Neural crest cell (in vitro differentiated cells): ENCODE data around the gene MYO9A. TPM values are rescaled to one million over a fixed set of nuclear protein-coding genes. Genes with fewer than 3 reads are reported as not detected.
"Not testable (repeated sequence)": the region's sequence is repeated elsewhere in the genome, so short reads cannot be mapped to it uniquely, and the experiment has no call there.

Experiments
- DNase-seq: peaks from one replicate; pipeline ENCODE4 v3.0.0; 2021; ENCODE audit warnings: low read depth, mixed read lengths, low spot score
- H3K27ac Mint-ChIP-seq: one replicate; pipeline ENCODE4 v1.8.0; 2021; ENCODE audit warnings: mild to moderate bottlenecking, mixed read lengths; ENCODE audit not compliant: unreplicated experiment
- H3K27me3 Mint-ChIP-seq: 2 replicates; pipeline ENCODE4 v1.8.0; 2021; ENCODE audit warnings: low read depth, mild to moderate bottlenecking, mixed read lengths
- H3K36me3 Mint-ChIP-seq: 2 replicates; pipeline ENCODE4 v1.8.0; 2021; ENCODE audit warnings: low read depth, mild to moderate bottlenecking, mixed read lengths
- H3K4me1 Mint-ChIP-seq: 2 replicates; pipeline ENCODE4 v1.8.0; 2021; ENCODE audit warnings: mixed read lengths
- H3K4me3 Mint-ChIP-seq: one replicate; pipeline ENCODE4 v1.8.0; 2021; ENCODE audit warnings: mild to moderate bottlenecking, mixed read lengths
- H3K9me3 Mint-ChIP-seq: 2 replicates; pipeline ENCODE4 v1.8.0; 2021; ENCODE audit warnings: mixed read lengths
- CTCF ChIP-seq: fragments of 200-600 bp; sonication (generic); conservative IDR thresholded peaks from 2 replicates; pipeline ENCODE4 v1.5.0; 2021; ENCODE audit warnings: antibody characterized with exemption, mild to moderate bottlenecking
- total RNA-seq: library from RNA; stranded (reverse); gene quantifications from 2 replicates; pipeline ENCODE4 v1.2.1, GENCODE V29; 2021

MYO9A gene
- total RNA-seq, 1 donor from 2014 or later: 31.3 TPM

- TF ChIP-seq CTCF: no peak
- H3K36me3 Mint-ChIP-seq: peaks cover 3% of the 10 kb centered on the region
- no peaks in the 10 kb centered on the region for H3K4me1 Mint-ChIP-seq
- no peaks in the 10 kb centered on the region for H3K9me3 Mint-ChIP-seq
- no peak overlapping the region for H3K27ac Mint-ChIP-seq
- H3K4me3 Mint-ChIP-seq: no peak overlapping the region
- DNase-seq: no peak
- H3K27me3 Mint-ChIP-seq: no peaks in the 10 kb centered on the region
Measured at GRCh38 chr15:72005483-72005882, 112.5 kb downstream of the MYO9A start.

- Mint-ChIP-seq H3K9me3 (no peaks in the 10 kb centered on the region), H3K36me3 (peaks cover 12% of the 10 kb centered on the region), H3K4me3 (no peak overlapping the region), H3K4me1 (no peaks in the 10 kb centered on the region), H3K27me3 (no peaks in the 10 kb centered on the region), H3K27ac (no peak overlapping the region)
- no peak for TF ChIP-seq CTCF
- DNase-seq: no peak
Measured at GRCh38 chr15:71999807-72000206, 118.1 kb downstream of the MYO9A start.

- not testable (repeated sequence) for H3K27ac Mint-ChIP-seq, H3K4me1 Mint-ChIP-seq, H3K27me3 Mint-ChIP-seq, H3K9me3 Mint-ChIP-seq, H3K4me3 Mint-ChIP-seq, DNase-seq
- H3K36me3 Mint-ChIP-seq: peaks cover 12% of the 10 kb centered on the region
Measured at GRCh38 chr15:71998717-71999116, 119.2 kb downstream of the MYO9A start.

GRCh38 chr15:71997691-71998090, 120.3 kb downstream of the MYO9A start:
- H3K27ac Mint-ChIP-seq: no peak overlapping the region
- H3K9me3 Mint-ChIP-seq: no peaks in the 10 kb centered on the region
- DNase-seq: no peak
- H3K36me3 Mint-ChIP-seq: peaks cover 12% of the 10 kb centered on the region
- H3K4me3 Mint-ChIP-seq: no peak overlapping the region
- TF ChIP-seq CTCF: no peak
- no peaks in the 10 kb centered on the region for H3K4me1 Mint-ChIP-seq
- H3K27me3 Mint-ChIP-seq: no peaks in the 10 kb centered on the region

GRCh38 chr15:71975816-71976150, 142.2 kb downstream of the MYO9A start:
- no peak for DNase-seq
- TF ChIP-seq CTCF: no peak
- Mint-ChIP-seq H3K27me3 (no peaks in the 10 kb centered on the region), H3K4me1 (no peaks in the 10 kb centered on the region), H3K4me3 (no peak overlapping the region), H3K27ac (no peak overlapping the region), H3K36me3 (no peaks in the 10 kb centered on the region), H3K9me3 (no peaks in the 10 kb centered on the region)

- no peak overlapping the region for H3K27ac Mint-ChIP-seq
- no peaks in the 10 kb centered on the region for H3K27me3 Mint-ChIP-seq
- H3K4me1 Mint-ChIP-seq: no peaks in the 10 kb centered on the region
- no peaks in the 10 kb centered on the region for H3K36me3 Mint-ChIP-seq
- H3K9me3 Mint-ChIP-seq: no peaks in the 10 kb centered on the region
- no peak overlapping the region for H3K4me3 Mint-ChIP-seq
- no peak for DNase-seq
- TF ChIP-seq CTCF: no peak
Measured at GRCh38 chr15:71974211-71974610, 143.7 kb downstream of the MYO9A start.
